Suppressor macrophage (primary cell): ENCODE measurements around the gene PIGO.

Experiments
- DNase-seq, 4 experiments: peaks; one replicate each; pipeline ENCODE4 v3.0.0-alpha.2; 2020 to 2022

PIGO gene

DNA sequence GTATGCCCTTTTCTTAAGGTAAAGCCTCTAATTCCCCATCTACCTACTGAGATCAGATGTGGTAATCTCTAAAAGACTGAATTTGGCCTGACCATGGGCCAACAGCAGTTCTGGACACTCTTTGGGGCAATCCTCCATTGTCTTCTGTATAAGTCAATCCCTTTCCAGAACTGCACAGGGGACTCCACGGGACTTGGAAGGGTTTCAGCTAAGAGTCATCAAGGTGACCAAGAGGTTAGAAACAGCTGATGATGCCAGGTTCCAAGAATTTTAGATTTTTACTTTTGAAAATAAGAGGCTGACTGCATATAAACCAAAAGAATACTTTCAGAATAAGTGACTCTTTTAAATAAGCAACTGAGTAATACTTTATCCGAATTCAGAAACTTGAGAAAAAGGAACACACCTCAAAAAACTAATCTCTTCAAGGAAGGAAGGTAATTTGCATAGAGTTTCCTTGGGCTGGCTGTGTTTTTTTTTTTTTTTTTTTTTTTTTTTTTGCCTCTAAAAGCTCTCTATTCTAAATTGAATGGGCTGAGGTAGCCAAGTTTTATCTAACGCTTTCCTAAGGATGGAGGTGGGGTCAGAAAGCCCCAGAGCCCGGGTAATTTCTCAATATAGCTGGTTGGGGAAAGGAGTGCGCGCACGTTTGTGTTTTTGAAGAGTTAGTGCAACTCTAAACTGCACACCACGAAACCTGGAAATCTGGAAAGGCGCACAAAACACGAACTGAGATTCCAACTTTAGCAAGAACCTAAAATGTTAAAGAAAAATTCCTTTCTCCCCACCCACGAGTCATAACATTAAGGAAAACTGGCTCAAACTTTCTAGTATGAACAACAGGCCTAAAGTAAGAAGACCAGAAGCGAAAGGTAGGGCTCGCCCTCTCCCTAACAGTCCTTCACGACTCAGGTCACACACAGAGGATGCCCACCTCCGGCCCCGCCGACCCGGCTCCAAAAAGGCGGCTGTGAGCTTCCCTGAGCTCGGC lies 25.3 kb downstream of the PIGO start:
- DNase-seq: peak in 1 of 4 experiments; percentile 18

DNA sequence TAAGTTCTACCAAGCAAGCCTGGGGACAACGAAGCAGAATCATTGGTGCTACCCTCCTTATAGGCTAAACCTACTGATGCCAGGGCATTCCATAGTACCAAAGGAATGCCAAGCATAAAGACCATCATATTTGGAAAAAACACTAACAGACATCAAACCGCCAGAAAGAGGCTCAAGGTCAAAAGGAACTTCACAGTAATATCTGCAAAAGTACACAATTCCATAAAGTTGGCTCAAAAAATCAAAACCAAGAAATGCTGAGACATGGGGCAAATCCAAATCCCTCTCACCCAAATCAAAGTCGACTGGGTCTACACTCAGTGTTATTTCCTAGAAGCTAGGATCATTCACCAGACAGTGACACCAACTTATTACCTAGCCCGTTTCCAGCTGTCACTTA lies 27.4 kb downstream of the PIGO start:
- DNase-seq: no peak

DNA sequence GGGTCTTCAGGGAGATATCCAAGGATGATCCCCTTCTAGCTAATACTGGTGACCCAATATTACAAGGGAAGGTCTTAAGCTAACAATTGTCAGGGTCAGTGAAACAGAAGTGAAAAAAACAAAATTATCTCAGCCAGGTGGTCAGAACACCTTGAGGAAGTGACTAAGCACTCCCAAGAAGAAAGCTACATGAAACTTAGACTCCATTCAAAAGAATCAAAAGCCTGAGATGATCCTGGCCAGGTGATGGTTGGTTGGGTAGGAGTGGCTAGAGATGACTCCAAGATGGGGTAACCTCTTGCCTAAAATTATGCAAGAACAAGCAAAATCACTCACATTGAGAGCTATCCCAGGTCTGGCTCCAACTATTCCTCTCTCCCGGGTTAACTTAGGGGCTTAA lies 29.3 kb downstream of the PIGO start:
- no peak for DNase-seq

DNA sequence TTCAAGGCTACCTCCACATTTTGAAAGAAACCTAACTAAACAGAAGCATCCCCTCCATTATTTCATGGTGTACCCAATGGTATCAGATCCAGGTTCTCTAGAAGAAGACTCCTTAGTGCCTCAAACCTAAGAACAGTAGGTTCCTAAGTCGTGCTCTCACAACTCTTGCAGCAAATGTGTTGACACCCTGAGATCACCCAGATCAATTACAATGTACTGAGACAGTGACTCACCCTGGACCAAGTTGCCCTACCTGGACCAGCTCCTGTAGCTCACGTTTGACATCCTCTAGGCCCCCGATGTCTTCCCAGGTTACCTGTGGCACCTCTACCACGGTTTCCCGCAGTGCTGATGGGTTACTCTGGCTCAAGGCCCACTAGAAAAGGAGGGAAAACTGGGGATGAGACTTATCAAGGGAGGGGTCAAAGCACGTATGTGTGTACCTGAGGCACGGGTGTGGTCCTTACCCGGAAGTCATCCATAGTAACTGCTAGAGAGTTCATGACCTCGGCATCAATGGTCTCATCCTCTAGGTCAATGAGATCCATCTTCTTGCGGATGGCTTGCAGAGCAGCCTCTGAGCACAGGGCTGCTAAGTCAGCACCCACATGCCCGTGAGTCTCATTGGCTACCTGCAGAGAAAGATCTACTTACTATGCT lies 35.7 kb downstream of the PIGO start:
- DNase-seq: no peak

DNA sequence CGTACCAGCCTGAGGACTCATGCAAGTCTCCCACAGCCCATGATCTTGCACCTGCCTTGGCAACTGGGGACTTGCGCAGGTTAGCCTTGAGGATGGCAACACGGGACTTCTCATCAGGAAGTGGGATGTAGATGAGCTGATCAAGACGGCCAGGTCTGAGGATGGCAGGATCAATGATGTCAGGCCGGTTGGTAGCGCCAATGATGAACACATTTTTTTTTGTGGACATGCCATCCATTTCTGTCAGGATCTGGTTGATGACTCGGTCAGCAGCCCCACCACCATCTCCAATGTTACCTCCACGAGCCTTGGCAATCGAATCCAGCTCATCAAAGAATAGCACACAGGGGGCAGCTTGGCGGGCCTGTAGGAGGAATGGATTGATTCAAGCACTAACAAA lies 37.0 kb downstream of the PIGO start:
- no peak for DNase-seq

DNA sequence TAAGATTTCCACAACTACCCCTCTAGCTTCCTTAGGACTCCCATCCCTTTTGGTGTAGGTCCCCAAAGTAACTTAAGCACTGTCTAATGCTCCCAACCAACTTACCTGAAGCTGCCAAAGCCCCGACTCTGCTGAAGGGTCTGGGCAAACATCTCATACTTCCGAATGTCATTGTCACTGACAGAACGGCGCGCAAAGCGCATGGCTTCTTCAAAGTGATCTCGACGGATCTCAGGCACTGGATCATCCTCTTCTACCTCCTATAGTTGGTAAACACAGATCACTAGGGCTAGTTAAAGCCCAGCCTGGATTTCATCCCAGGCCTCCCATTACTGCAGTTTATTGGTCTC lies 39.1 kb downstream of the PIGO start:
- no peak for DNase-seq

DNA sequence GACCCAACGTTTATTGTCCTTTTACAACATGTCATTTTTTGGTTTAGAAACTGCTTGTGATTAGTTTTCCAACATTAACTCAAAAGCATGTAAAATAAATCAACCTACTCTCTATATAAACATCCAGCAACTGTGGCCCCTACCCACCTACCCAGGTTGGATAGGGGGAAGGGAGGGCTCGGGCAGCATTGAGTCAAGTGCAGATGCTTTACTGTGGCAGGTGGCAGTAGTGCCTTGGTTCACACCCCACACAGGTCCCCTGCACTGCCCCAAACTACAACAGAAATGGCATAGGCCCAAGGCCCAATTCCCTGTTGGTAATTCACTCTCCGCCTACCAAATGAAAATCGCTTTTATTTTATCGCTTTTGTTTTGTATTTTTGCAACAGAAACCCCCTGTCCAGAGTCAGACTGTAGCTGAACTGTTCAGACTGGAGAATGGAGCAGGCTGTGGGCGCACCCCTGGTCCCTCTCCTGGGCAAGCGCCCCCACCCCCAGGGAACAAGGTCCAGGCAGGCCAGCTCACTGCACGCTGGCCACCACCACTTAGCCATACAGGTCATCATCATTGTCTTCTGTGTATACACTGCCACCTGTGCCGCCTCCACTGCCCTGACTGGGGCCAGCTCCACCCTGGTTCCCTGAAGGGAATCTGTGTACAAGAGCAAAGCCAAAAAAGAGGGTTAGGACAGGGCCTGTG lies 39.7 kb downstream of the PIGO start:
- DNase-seq: no peak

DNA sequence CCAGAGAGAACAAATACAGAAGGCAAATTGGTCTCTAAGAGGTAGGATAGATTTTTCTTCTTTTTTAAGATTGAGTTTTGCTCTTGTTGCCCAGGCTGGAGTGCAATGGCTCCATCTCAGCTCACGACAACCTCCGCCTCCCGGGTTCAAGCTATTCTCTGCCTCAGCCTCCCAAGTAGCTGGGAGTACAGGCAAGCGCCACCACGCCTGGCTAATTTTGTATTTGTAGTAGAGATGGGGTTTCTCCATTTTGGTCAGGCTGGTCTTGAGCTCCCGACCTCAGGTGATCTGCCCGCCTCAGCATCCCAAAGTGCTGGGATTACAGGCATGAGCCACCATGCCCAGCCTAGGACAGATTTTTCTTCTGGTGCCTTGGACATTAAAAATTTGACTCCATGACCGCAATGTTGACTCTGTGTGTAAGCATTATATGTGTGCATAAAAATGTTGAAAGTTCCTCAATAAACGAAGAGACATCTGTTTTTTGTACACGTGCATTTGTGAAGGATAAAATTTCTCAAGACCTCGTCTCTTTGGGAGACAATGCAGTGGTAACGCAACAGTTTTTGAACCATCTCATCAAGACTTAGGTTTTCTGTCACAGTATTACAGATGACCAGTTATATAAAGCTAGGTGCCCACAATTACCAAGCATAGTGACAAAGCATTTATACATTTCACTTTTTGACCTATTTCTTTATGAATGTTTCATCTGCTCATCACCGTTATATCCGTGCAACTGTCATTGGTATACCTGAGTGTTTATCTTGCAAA lies 41.3 kb downstream of the PIGO start:
- no peak for DNase-seq

DNA sequence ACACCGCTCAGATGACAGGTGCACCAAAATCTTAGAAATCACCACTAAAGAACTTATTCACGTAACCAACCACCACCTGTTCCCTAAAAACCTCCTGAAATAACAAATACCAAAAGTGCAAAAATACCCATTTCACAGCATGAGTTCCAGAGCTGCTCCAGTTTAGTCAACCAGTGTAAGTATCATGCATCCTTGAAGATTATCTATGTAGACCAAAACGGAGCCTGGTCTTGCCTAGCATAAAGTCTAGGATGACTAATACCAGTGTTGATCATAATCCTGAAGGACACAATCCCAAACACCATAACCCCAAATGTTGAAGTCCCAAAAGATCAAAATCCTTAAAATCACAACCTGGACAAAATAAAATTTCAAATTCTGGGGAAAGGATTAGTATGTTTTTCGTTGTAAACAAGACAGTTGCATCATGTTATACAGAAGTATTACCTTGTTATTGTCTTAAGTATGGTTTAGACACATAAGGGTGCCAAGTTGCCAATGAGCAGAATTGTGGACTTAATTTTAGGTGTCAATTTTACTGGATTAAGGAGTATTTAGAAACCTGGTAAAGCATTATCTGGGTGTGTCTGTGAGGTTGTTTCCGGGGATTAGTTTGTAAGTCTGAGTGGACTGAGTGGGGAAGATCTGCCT lies 42.1 kb downstream of the PIGO start:
- DNase-seq: no peak

DNA sequence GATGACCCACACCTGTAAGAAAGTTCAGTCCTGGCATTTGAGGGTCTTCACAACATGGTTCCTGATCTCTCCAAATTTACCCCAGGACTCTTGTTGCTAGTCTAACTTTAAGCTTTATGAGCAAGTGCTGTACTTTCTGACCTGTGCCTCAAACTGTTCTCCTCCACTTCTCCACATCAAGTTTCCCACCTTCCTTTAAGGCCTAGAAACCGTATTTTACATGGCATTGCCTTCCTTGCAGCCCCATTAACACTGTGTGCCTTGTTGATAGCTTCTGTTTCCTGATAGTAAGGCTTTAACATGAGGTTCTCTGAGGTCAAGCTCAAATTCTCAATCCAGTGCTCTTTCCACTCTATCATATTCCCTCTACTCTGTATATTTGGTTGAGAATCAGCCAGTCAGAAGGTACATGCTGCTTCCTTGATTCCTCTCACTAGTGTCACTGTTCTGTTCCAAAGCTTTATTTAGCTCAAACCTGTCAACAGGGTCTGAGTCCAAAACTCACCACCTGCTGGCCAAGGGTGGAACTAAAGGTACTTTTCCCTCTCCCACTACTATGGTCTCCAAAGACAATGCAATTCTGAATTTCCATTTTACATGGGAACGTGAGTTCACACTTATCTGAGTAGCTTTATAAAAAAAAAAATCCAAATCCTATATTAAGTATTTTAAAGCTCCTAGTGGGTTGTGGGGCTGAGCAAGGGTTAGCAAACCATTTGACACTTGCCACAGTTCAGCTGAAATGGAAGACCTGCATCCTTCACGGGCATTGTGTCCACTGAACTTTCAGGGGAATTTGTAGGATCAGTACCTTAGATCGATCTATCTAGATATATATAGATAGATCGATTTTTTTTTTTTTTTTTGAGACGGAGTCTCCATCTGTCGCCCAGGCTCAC lies 45.1 kb downstream of the PIGO start:
- DNase-seq: peak; percentile 56 to 69 (median 58)

DNA sequence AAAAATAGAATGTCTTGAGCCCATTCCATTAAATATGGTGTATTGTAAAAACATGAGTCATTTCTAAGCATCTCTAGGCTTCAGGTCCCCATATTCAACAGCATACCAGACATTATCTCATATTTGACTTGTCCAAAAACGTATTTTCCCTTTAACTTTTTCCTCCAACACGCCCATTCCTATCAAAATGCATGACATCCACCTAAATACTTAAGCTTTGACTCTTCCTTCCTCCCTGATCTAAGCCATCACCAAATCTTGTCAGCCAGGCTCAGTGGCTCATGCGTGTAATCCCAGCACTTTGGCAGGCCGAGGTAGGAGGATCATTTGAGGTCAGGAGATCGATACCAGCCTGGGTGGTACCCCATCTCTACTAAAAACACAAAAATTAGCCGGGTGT lies 47.9 kb downstream of the PIGO start:
- no peak for DNase-seq

DNA sequence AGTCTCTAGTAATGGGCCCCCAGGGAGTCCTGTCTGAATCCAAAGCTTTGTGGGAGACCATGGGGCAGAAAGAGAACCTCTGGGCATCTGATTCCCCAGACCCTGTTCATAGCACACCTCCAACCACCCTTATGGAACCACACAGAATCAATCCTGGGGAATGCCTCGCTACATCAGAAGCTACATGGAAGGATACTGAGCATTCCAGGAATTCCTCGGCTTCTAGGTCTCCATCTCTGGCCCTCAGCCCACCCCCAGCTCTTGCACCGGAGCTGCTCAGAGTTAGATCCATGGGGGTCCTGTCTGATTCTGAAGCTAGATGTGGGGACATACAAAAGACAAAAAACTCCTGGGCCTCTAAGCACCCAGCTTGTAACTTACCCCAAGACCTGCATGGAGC lies 52.3 kb downstream of the PIGO start:
- DNase-seq: no peak

DNA sequence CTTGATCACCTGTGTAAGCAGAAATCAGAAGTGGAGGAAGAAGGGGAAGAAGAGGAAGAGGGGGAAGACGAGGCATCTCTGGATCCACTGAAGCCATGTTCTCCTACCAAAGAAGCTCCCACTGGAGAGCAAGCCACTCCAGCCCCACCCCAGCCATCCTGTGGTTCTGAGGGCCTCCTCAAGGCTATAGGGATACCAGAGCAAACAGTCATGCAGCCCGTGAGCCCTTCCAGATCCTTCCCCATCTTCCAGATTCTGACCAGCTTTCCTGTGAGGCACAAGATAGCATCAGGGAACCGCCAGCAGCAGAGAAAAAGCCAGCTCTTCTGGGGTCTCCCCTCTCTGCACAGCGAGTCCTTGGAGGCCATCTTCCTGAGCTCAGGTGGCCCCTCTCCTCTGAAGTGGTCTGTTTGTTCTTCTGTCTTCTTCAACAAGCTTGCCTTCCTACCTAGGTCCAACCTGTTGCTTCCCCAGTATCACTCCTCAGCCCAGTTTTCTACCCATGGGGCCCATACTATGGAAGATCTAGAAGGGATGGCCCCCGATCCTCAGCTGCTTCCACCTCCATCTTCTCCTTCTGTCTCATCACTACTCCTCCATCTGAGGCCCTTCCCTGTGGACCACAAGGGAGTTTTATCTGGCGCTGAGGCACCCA lies 53.4 kb downstream of the PIGO start:
- no peak for DNase-seq

DNA sequence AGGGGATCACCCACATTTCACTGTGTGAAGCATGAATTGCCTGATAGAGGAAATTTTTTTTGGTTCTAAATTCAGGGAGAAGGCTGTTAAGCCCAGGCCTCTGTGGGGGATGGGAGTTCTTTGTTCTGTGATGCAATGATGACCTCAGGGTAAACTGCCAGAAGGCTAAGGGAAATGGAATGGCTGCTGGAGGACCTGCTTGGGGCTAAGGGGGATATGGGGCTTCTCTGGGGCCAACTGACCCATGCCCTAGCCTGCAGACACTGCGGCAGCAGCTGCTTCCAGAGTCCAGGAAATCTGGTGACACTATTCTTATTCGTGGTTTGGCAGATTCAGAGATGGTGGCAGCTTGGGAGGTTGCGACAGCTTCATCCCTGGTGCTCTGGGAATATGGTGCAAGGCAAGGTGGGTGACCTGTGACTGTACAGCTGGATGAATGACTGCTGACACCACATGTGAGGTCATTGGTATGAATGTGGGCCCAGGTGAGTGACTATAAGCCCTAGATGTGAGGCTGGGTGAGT lies 54.2 kb downstream of the PIGO start:
- DNase-seq: peak in 3 of 4 experiments; percentile 27 to 31 (median 28)
